NOMO-1 (cell line): Measurements from ENCODE around the gene CHCHD1.
"Not testable (repeated sequence)": the region's sequence is repeated elsewhere in the genome, so short reads cannot be mapped to it uniquely, and the experiment has no call there.

ENCODE experiments used
- DNase-seq, 2 experiments: peaks; one replicate each; lab custom pipeline; 2025; ENCODE audit not compliant: unreplicated experiment in 2 of 2; lab: John Stamatoyannopoulos, UW

CHCHD1 gene

DNA sequence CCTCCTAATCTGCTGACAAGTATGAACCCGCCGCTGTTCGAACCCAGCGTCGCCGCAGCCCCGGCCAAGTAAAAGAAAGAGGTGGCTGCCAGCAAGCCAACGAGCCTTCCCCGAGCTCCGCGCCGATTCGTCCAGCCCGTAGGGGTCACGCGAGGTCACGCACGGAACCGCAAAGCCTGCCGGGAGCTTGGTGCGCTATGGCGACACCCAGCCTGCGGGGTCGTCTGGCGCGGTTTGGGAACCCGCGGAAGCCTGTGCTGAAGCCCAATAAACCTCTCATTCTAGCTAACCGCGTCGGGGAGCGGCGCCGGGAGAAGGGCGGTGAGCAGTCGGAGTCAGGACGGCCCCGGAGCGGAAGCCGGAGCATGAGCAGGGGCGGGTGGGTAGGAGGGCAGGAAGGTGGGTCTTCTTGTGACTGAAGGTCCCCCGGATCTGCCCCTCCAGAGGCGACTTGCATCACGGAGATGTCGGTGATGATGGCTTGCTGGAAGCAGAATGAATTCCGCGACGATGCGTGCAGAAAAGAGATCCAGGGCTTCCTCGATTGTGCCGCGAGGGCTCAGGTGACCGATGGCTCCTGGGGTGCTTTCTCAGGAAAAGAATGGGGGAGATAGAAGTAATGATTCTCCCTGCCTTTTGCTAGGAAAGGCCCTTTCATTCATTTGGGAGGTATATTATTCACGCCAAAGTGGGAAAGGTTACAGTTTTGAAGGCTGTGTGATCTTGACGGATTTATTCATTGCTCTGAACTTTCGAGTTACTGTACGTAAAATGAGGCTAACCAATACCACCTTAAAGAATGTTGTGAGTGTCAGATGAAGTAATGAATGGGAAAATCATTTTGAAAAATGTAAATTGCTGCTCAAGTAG lies at the start of gene CHCHD1:
Gene CHCHD1 (plus strand): TSS at position 170 of the 870 bp plus-strand sequence. CDS start 28 bp downstream, at position 198.
- DNase-seq: peak; percentile 81 to 87

DNA sequence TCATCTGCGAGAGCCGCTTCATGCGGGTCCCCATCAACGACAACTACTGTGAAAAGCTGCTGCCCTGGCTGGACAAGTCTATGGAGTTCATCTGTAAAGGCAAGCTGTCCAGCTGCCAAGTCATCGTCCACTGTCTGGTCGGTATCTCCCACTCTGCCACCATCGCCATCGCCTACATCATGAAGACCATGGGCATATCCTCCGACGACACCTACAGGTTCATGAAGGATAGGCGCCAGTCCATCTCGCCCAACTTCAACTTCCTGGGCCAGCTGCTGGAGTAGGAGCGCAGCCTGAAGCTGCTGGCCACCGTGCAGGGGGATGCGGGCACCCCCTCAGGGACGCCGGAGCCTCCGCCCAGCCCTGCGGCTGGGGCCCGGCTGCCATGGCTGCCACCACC lies 49.4 kb upstream of the CHCHD1 start:
- DNase-seq: no peak

DNA sequence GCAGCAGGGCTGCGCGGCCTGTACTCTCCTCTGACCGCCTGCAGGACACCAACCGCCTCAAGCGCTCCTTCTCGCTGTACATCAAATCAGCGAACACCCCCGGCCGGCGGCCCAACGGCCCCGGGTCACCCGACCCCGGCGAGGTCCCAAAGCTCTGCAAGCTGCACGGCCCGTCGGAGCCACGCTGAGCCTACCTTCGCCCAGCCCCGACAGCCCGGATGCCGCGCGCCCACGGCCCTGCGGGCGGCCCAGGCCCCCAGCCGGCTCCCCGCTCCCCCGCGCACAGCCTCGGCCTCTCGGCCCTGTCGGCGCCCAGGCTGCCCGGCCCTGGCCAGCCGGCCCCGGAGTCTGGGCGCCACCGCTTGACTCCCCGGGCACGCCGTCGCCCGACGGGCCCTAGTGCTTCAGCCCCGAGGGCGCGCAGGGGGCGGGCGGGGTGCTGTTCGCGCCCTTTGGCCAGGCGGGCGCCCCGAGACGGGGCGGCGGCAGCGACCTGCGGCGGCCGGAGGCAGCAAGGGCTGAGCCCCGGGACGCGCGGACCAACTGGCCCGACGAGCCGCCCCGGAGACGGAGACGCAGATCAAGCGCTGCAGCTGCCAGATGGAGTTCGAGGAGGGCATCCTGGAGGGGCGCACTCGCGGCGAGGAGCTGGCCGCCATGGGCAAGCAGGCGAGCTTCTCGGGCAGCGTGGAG lies 48.8 kb upstream of the CHCHD1 start:
- DNase-seq: no peak

DNA sequence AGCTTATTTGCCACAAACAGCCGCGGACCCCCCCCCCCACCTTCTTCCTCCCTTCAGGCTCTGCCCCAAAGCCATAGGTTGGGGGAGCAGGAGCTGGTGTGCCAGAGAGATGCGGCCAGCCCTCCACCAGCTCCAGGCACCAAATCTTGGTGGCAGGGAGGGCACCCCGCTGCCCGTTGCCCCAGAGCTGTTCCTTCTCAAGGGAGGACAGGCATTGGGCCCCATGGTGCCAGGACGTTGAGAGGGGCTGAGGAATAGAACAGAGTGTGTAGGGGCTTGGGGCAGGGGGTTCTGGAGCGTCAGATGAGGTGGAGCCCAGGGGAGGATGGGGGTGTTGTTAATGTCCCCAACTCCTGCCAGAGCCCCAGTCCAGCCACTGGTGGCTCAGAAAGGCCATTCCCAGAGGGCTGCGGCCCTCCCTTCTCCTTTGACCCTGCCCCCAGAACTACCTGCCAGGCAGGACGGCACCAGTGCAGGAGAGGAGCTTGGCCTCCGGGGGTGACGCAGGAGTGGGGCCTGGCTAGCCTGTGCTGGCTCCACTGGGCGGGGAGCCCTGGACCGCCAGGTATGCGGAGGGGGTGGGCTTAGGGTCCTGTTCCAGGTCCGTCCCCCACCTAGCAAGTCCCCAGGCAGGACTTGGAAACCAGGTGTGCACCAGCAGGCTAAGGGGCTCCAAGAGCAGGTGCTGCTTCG lies 47.7 kb upstream of the CHCHD1 start:
- no peak for DNase-seq

DNA sequence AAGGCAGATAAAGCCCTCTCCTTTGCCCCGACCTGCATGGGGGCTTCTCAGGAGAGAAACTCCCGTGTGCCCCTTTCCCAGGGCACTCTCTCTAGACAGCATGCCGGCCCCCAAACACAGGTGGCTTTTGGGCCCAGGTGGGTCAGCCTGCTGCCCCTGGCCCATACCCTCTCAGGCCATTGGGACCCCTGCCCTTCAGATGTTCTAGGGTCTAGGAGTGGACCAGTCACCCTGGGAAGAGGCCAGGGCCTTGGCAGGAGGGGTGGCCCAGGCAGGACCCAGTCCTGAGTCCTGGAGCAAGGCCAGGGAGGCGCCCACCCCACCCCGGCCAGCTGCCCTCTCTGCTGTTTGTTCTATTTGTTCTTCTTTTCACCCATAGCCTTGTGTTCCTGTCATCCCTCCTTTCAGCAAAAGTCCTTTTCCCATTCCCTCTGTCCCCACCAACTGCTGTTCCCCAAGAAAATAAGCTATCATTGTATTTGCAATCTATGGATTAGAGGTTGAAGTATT lies 47.0 kb upstream of the CHCHD1 start:
- DNase-seq: no peak

DNA sequence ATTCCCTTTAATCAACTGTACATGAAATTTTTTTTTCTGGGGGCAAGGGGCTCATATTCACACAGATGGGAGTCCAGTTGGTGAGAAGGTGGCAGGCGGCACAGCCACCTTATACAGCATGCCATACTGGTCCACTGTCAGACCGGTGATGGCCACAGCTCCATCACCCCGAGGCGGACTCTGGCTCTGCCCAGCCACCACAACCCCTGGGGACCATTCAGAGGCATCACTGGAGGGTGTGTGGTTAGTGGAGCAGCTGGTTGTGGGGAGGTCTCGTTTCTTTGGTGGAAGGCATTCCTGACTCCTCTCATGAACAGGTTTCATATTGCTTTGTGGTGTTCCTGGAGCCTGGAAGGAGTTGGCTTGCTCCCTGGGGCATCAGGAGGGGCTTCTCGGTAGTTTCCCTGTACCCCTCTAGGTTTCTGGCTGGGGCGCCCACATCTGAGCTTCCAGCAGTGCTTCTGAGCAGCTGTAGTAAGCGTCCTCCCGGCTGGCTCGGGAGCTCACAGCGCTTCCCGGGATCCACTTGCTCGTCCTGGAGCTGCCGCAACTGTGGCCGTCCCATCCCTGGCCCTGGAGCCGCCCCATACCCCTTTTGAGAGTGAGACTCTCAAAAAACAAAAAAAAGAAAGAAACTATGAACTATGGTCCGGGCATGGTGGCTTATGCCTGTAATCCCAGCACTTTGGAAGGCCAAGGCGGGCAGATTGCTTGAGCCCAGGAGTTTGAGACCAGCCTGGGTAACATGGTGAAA lies 41.2 kb upstream of the CHCHD1 start:
- not testable (repeated sequence) for DNase-seq

DNA sequence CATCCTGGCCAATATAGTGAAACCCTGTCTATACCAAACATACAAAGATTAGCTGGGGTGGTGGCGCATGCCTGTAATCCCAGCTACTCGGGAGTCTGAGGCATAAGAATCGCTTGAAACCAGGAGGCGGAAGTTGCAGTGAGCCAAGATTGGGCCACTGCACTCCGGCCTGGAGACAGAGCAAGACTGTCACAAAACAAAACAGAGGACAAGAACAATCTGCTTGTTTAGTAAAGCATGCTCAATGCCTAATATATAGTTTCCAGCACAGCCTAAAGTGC lies 39.5 kb upstream of the CHCHD1 start:
- no peak for DNase-seq

DNA sequence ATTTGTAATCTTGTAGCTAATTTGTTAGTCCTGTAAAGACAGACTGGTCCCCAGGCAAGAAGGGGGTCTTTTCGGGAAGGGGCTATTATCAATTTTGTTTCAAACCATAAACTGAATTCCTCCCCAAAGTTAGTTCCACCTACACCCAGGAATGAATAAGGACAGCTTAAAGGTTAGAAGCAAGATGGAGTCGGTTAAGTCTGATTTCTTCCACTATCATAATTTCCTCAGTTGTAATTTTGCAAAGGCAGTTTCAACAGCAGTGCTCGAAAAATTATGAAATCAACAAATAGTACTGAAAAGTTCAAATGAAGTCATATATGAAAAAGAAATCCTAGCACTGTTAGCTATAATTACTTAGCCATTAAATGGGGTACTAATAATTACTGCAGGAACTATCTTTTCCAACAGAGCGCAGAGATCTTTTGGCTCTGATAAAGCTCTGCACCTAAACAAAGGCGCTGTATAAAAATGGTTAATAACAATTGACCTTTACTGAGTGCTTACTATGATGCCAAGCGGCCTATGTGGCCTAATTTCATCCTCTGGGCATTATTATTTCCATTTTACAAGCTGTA lies 38.4 kb upstream of the CHCHD1 start:
- no peak for DNase-seq

DNA sequence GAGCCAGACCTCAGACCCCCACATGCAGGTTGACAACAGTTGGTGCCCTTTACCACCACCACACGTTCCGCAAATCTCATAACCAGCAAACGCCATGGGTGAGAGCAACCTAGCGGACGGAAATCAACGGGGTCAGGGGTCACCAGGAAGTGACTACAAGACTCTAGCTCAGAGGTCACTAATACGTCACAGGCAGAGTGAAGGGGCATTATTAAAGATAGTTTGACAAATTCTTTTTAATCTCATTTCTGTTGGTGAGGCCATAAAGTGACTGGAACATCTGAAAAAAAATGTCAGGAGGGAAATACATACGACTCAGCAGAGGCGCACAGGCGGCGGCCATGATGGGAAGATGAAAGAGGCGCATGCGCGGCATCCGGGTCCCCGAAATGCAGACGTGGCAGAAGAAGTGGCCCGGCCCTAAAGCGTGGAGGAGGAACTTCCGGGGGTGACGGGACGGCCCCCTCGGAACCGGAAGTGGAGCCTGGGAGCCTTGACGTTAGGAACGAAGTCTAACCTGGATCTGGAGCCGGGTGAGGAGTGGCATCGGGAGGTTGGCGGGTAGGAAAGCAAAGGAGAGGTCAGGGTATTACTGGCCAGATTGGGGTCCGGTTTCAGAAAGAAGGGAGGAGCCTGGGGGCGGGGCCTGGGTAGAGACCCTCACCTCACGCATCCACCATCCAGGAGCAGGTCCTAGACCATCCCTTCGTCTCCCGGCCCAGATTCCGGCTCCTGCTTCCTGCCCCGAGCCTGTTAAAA lies 37.8 kb upstream of the CHCHD1 start, which contains the start of gene SEC24C:
Gene SEC24C (plus strand): TSS at position 468 of the 759 bp plus-strand sequence. CDS start 2,461 bp downstream, outside the sequence.
- DNase-seq: peak; percentile 96

DNA sequence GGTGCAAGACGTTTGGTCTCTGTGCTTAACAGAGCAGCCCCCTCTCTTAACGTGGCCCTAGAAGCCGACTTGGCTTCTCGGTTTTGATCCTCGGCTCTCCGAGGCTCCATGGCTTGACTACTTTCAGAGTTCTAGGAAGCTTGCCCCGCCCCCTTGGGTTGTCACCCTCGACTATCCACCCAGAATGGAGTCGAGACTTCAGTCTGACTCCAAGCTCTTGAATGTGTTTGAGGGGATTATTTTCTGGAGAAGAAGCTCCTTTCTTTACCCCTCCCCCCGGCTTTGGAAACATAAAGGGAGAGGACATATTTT lies 37.2 kb upstream of the CHCHD1 start:
- DNase-seq: peak; percentile 39 to 49

DNA sequence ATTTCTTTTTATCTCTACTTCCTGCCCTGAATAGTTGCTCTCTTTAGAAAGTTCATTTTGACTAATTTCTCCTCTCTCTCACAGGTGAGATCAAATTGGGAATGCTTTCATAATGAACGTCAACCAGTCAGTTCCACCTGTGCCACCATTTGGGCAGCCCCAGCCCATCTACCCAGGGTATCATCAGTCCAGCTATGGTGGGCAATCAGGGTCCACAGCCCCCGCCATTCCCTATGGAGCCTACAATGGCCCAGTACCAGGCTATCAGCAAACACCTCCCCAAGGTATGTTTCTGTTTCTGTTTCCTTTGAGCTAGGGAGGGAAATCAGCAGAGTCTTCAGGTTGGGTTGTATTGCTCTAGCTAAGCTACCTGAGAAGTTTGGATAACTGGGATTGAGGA lies 35.1 kb upstream of the CHCHD1 start:
- no peak for DNase-seq

DNA sequence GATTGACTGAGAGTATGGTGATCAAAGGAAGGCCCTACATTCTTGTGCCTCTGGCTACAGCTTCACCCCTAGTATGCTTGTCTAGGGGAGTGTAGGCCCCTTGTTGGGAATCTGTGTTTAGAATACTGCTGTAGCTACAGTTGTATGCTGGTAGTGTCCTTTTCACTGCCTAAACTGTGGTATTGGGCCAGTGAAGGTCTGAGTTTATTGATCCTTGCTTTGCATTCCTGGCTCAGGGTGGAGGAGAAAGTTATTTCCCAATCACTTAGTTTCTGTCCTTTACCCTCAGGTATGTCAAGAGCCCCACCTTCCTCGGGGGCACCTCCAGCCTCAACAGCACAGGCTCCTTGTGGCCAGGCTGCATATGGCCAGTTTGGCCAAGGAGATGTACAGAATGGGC lies 31.0 kb upstream of the CHCHD1 start:
- no peak for DNase-seq

DNA sequence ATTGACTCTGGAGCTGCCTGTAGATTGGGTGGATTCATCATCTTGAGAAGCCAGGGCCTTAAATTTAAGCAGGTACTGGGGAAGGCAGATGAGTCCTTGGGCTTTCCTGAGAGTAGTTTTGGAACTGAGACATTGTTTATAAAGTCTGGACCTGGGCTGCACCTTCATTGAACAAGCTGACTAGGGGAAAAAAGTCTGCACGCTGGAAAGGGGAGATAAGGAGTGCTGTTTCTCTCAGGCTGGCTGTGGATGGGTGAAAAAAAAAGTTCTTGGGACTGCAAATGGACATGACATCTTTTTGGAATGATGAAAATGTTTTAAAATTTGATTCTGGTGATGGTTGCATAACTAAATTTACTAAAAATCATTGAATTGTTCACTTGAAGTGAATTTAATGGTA lies 25.7 kb upstream of the CHCHD1 start:
- no peak for DNase-seq

DNA sequence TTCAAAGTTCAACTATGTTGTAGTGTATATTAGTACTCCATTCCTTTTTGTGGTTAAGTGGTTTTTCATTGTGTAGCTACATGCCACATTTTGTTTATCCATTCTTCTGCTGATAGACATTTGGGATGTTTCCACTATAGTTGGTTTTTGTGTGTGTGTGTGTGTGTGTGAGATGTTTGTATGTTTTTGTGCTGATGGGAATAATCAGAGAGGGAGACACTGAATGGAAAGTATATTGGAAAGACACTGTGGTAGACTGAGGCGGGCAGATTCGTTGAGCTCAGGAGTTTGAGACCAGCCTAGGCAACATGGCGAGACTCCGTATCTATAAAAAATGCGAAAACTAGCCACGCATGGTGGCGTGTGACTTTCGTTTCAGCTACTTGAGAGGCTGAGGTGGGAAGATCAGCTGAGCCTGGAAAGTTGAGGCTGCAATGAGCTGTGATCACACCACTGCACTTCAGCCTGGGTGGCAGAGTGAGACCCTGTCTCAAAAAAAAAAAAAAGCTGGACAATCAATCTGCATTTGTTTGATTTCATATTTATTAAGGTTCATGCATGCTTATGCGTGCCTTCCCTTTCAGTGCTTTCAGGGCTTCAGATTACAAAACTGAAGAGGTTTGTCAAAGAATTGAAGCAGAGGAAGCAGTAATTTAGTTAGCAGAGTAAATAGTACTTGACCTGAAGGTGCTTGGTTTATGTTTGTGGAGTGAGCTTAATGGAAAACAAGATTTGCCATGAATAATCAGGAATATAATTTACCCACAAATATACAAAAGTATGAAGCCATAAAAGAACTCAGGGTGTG lies 22.9 kb upstream of the CHCHD1 start:
- DNase-seq: no peak

DNA sequence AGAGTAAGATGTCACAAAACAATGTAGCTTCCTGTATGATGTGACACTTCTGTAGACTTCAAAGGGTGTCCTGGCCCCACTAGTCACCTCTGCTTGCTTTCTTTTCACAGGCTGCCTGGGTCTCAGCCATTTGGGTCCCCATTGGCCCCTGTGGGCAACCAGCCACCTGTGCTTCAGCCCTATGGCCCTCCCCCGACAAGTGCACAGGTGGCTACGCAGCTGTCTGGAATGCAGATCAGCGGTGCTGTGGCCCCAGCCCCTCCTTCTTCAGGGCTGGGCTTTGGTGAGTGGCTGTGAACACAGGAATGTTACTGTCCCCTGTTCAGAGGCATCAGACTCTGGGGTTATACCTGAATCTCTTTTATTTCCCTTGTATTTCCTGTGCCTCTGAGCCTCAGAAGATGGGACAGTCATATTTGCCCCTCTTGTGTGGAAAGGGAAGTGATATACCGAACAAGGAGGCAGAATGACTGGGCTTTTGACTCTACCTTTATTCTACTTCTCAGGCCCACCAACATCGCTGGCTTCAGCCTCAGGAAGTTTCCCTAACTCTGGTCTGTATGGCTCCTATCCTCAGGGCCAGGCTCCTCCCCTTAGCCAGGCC lies 22.2 kb upstream of the CHCHD1 start:
- DNase-seq: no peak

DNA sequence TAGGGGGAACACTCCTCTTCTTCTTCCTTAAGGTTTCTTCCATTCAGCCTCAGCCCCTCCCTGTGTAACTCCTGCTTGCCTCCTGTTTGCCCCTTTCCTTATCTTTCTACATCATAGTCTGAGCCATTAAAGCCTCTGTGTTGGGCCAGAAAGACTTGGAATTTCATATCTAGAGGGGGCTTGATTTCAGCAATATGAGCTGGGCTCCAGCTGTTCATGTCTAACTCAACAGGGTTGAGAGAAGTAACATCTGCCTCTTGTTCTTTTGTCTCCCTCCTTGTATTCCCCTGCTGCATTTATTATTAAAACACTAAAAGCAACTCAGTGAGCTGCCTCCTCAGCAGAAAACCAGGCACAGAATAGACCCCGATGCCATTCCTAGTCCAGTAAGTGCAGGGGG lies 20.1 kb upstream of the CHCHD1 start:
- DNase-seq: no peak

DNA sequence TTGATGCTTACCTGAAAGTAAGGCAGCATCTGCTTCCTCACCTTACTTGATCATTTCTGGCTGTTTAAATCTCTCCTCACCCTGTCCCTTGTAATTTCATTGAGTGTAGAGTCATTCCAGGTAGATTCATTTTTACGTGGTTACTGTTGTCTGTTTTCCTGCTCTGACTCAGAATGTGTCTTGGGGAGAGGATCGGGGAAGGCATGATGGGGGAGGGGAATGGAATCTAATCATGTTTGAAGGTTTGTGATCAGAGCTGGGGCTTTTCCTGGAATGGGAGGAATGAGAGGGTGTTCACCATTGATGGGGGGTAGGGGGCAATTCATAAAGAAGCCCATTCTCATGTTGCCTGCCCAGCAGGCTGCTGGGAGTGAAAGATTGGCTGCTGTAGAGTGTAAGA lies 18.9 kb upstream of the CHCHD1 start:
- DNase-seq: no peak

DNA sequence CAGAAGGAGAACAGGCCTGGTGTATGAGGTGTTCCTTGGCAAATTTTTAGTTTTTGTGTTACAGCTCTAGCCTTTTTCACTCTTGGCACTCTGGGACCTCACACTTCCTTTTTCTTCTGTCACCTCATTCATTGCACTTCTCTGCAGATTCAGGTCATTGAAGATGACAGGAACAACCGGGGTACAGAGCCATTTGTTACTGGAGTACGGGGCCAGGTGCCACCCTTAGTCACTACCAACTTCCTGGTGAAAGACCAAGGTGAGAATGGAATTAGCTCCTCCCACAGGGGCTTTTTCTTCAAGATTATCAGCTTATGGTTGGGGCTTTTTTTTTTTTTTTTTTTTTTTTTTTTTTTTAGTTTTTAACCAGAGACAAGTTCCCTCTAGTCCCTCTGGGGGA lies 18.5 kb upstream of the CHCHD1 start:
- DNase-seq: no peak

DNA sequence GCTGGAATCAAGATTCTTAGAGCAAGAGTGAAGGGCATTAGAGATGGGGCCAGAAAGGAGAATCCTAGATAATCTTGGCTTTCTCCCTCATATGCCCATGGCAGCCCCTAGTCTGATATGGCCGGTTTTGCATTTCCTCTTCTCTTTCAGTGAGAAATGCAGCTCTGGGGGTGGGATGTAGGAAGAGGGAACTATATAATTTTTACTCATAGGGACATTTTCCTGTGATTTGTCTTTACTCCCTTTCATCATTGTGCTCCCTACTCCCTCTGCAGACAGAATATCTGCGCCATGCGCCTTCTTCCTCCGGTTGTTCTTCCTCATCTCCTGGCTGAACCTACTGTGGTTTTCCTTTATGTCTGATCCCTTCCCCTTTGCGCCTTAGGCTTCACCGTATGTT lies 16.8 kb upstream of the CHCHD1 start:
- no peak for DNase-seq
